ENCODE results near the gene DEAF1.

- TF ChIP-seq CTCF (IDR thresholded peaks at IDR 0.05): no peak
- TF ChIP-seq POLR2A (IDR thresholded peaks at IDR 0.05): no peak
- TF ChIP-seq POLR2AphosphoS5 (IDR thresholded peaks at IDR 0.05): no peak
Measured at GRCh38 chr11:620201-620600, 74.8 kb downstream of the DEAF1 start.

Measured in suprapubic skin (tissue), 4 donors.